T-cell (primary cell): ENCODE results near the gene NXPE1. TPM values are rescaled to one million over a fixed set of nuclear protein-coding genes. Genes with fewer than 3 reads are reported as not detected.

Experiments used
- ATAC-seq, 4 experiments: fragments of 200-7000 bp in 3 of 4; fragments of 150-1000 bp in 1 of 4; cut with Tn5 transposase; replicated peaks in 1 of 4; 1 replicate in 3 of 4; 2 replicates in 1 of 4; pipeline ENCODE4 v1.10.0; 2021; ENCODE audit warnings: moderate library complexity in 3 of 4, mild to moderate bottlenecking in 2 of 4, moderate number of reproducible peaks in 1 of 4
- CTCF ChIA-PET, 2 donors: fragments of 300-600 bp; sonication (Branson Sonifier 250); formaldehyde crosslinking; loops; one replicate each; lab custom pipeline; 2022; ENCODE audit warnings: antibody characterized with exemption in 2 of 2; lab: Charles Lee
- POLR2A ChIA-PET, 2 donors: fragments of 300-600 bp; sonication (Branson Sonifier 250); formaldehyde crosslinking; loops; one replicate each; lab custom pipeline; 2022; ENCODE audit warnings: antibody characterized with exemption in 2 of 2; lab: Charles Lee
- DNase-seq, 35 experiments: peaks; one replicate each; pipeline versions ENCODE4 v3.0.0 to v3.0.0-alpha.2; 2013 to 2023
- H3K27ac ChIP-seq: one replicate; pipeline ENCODE4 v1.5.1; 2013; ENCODE audit warnings: low read length
- H3K27me3 ChIP-seq, 2 experiments: replicated peaks in 1 of 2; 1 replicate in 1 of 2; 2 replicates in 1 of 2; pipeline versions ENCODE4 v1.6.1 to v1.7.0; 2013; ENCODE audit warnings: low read length in 1 of 2, mixed read lengths in 1 of 2; ENCODE audit not compliant: control insufficient read depth in 2 of 2, insufficient read depth in 2 of 2; ENCODE audit errors: extremely low read depth in 1 of 2
- H3K36me3 ChIP-seq, 2 donors: 1 replicate in 1 of 2; 2 replicates in 1 of 2; pipeline versions ENCODE4 v1.6.1 to v1.7.0; 2013; ENCODE audit warnings: low read length in 1 of 2; ENCODE audit not compliant: control insufficient read depth in 2 of 2, insufficient read depth in 1 of 2; ENCODE audit errors: extremely low read depth in 1 of 2
- H3K4me1 ChIP-seq, 2 experiments: 1 replicate in 1 of 2; 2 replicates in 1 of 2; pipeline versions ENCODE4 v1.6.1 to v1.7.0; 2013; ENCODE audit warnings: low read length in 2 of 2, mixed read lengths in 1 of 2; ENCODE audit not compliant: insufficient read depth in 2 of 2, control insufficient read depth in 1 of 2; ENCODE audit errors: extremely low read depth in 1 of 2
- H3K4me3 ChIP-seq, 2 donors: 1 replicate in 1 of 2; 2 replicates in 1 of 2; pipeline versions ENCODE4 v1.5.1 to v1.7.0; 2013; ENCODE audit warnings: mild to moderate bottlenecking in 2 of 2, low read length in 1 of 2, moderate library complexity in 1 of 2; ENCODE audit not compliant: control insufficient read depth in 1 of 2; ENCODE audit errors: extremely low read depth in 1 of 2
- H3K9me3 ChIP-seq: 2 replicates; pipeline ENCODE4 v1.7.0; 2013
- H3K27ac Mint-ChIP-seq, 2 donors: one replicate each; pipeline ENCODE4 v1.8.0; 2020 to 2021; ENCODE audit warnings: mild to moderate bottlenecking in 2 of 2, mixed read lengths in 2 of 2
- H3K27me3 Mint-ChIP-seq, 2 donors: one replicate each; pipeline ENCODE4 v1.8.0; 2021 to 2022; ENCODE audit warnings: mixed read lengths in 2 of 2
- H3K36me3 Mint-ChIP-seq: one replicate; pipeline ENCODE4 v1.8.0; 2021; ENCODE audit warnings: mixed read lengths
- H3K4me1 Mint-ChIP-seq, 3 donors: one replicate each; pipeline ENCODE4 v1.8.0; 2020 to 2022; ENCODE audit warnings: mixed read lengths in 3 of 3, mild to moderate bottlenecking in 1 of 3
- H3K4me3 Mint-ChIP-seq, 3 donors: one replicate each; pipeline ENCODE4 v1.8.0; 2020 to 2022; ENCODE audit warnings: mild to moderate bottlenecking in 3 of 3, mixed read lengths in 3 of 3, moderate library complexity in 3 of 3
- H3K9me3 Mint-ChIP-seq, 3 donors: one replicate each; pipeline ENCODE4 v1.8.0; 2020 to 2022; ENCODE audit warnings: mixed read lengths in 3 of 3
- WGBS: methylation state at CpG from one replicate; pipeline ENCODE4 v1.1.5; 2013; ENCODE audit warnings: missing lambda C conversion rate; ENCODE audit not compliant: insufficient coverage; 5-methylcytosine and 5-hydroxymethylcytosine counted together
- total RNA-seq, 35 experiments: library from RNA in 6 of 35; stranded (reverse) in 6 of 35; fragments of 120-200 nt in 1 of 35; gene quantifications; one replicate each; pipeline versions ENCODE4 v1.2.1 to v1.2.4 and lab custom pipeline; 2013 to 2026

Gene NXPE1
- total RNA-seq, 5 donors from 2014 or later (not counting 1 experiment from before 2014, with no cell fraction given) = not detected

DNA sequence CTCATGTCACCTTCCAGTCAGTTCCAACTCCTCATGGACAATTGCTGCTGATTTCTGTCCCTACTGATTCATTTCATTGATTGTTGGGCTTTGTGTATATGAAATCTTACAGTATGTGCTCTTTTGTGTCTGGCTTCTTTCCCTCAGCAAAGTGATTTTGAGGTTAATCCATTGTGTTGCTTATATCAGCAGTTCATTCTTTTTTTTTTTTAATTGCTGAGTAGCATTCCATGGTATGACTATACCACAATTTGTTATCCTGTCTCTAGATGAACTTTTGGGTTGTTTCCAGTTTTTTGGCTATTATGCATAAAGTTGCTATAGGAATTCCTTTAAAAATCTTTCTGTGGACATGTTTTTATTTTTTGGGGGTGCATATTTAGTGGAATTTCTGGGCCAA, 59.9 kb downstream of the NXPE1 start:
- Histone ChIP-seq H3K27ac (no peak overlapping the region), H3K27me3 (peaks cover 0 to 8% of the 10 kb centered on the region in 2 experiments), H3K4me3 (no peak overlapping the region), H3K36me3 (no peaks in the 10 kb centered on the region), H3K4me1 (no peaks in the 10 kb centered on the region), H3K9me3 (no peaks in the 10 kb centered on the region)
- H3K27me3 Mint-ChIP-seq = peaks cover 7 to 14% of the 10 kb centered on the region in 2 donors
- no peaks in the 10 kb centered on the region for H3K4me1 Mint-ChIP-seq
- ChIA-PET CTCF (no interaction called here), POLR2A (no interaction called here)
- no peak overlapping the region for H3K27ac Mint-ChIP-seq
- peaks cover under 1 to 3% (median 2%) of the 10 kb centered on the region in 3 donors for H3K9me3 Mint-ChIP-seq
- no peaks in the 10 kb centered on the region for H3K36me3 Mint-ChIP-seq
- ATAC-seq (no peak), DNase-seq (no peak)
- no peak overlapping the region for H3K4me3 Mint-ChIP-seq

GRCh38 chr11:114496915-114497314, 62.8 kb downstream of the NXPE1 start:
- no peak overlapping the region for H3K27ac Mint-ChIP-seq
- WGBS = no CpG with 5 or more reads among the region's 3 CpGs
- no peak overlapping the region for H3K4me3 Mint-ChIP-seq
- peaks cover 0 to 3% (median 2%) of the 10 kb centered on the region in 3 donors for H3K9me3 Mint-ChIP-seq
- ATAC-seq (no peak), DNase-seq (no peak)
- no peak overlapping the region for H3K4me3 ChIP-seq
- no peak overlapping the region for H3K27ac ChIP-seq
- H3K27me3 Mint-ChIP-seq = peaks cover 2 to 4% of the 10 kb centered on the region in 2 donors
- no peaks in the 10 kb centered on the region for H3K4me1 ChIP-seq
- no peaks in the 10 kb centered on the region for H3K36me3 ChIP-seq
- ChIA-PET POLR2A (no interaction called here), CTCF (interaction anchor here in 1 of 2 donors (0.6 kb wide), 1 partner anchor 1901 kb away, joined by 3 read pairs; no protein-coding TSS in a partner anchor)
- H3K27me3 ChIP-seq = no peaks in the 10 kb centered on the region
- no peaks in the 10 kb centered on the region for H3K9me3 ChIP-seq
- no peaks in the 10 kb centered on the region for H3K4me1 Mint-ChIP-seq
- no peaks in the 10 kb centered on the region for H3K36me3 Mint-ChIP-seq

GRCh38 chr11:114483929-114484328, 75.8 kb downstream of the NXPE1 start:
- Mint-ChIP-seq H3K4me1 (no peaks in the 10 kb centered on the region), H3K4me3 (no peak overlapping the region), H3K27ac (no peak overlapping the region), H3K36me3 (peaks cover 9% of the 10 kb centered on the region), H3K27me3 (peaks cover 3 to 4% of the 10 kb centered on the region in 2 donors), H3K9me3 (peaks cover 0 to 4% (median 0%) of the 10 kb centered on the region in 3 donors)
- no peak for DNase-seq
- Histone ChIP-seq H3K36me3 (no peaks in the 10 kb centered on the region), H3K27me3 (no peaks in the 10 kb centered on the region), H3K4me3 (no peak overlapping the region), H3K9me3 (no peaks in the 10 kb centered on the region), H3K4me1 (no peaks in the 10 kb centered on the region), H3K27ac (no peak overlapping the region)
- POLR2A ChIA-PET = no interaction called here
- ATAC-seq = no peak
- CTCF ChIA-PET = no interaction called here
- WGBS = 83% methylated on average over 1 of the region's 2 CpGs

DNA sequence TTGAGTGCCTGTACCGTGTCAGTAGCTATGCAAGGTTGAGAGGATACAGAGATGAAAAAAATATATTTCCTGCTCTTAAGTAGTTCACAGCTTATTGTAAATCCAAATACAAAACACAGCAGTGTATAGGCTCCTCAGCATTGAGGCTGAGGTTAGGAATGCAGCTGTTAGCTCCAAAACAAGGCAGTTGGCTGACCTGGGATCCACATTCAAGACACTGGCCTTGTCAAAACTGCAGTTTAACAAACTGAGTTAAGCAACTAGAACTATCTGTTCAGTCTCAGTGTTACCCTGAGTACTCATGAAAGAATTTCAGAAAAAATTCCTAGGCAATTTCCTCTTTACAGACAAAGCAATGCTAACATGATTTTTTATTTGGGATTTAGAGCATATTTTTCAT, 77.6 kb downstream of the NXPE1 start:
- no peak for ATAC-seq
- Mint-ChIP-seq H3K36me3 (no peaks in the 10 kb centered on the region), H3K9me3 (no peaks in the 10 kb centered on the region), H3K4me1 (no peaks in the 10 kb centered on the region), H3K4me3 (no peak overlapping the region), H3K27ac (no peak overlapping the region), H3K27me3 (peaks cover 3 to 4% of the 10 kb centered on the region in 2 donors)
- Histone ChIP-seq H3K27ac (no peak overlapping the region), H3K27me3 (no peaks in the 10 kb centered on the region), H3K36me3 (no peaks in the 10 kb centered on the region), H3K4me3 (no peak overlapping the region), H3K9me3 (no peaks in the 10 kb centered on the region), H3K4me1 (no peaks in the 10 kb centered on the region)
- POLR2A ChIA-PET = no interaction called here
- no CpG with 5 or more reads among the region's 1 CpG for WGBS
- no peak for DNase-seq
- CTCF ChIA-PET = no interaction called here

GRCh38 chr11:114479331-114479730, 80.3 kb downstream of the NXPE1 start:
- Histone ChIP-seq H3K4me1 (no peaks in the 10 kb centered on the region), H3K27me3 (no peaks in the 10 kb centered on the region), H3K36me3 (no peaks in the 10 kb centered on the region), H3K9me3 (no peaks in the 10 kb centered on the region), H3K27ac (no peak overlapping the region), H3K4me3 (no peak overlapping the region)
- WGBS = 79% methylated on average over 1 of the region's 1 CpG
- ATAC-seq (no peak), DNase-seq (no peak)
- H3K9me3 Mint-ChIP-seq = no peaks in the 10 kb centered on the region
- H3K27me3 Mint-ChIP-seq = peaks cover 0 to 10% of the 10 kb centered on the region in 2 donors
- no peak overlapping the region for H3K4me3 Mint-ChIP-seq
- CTCF ChIA-PET = no interaction called here
- H3K27ac Mint-ChIP-seq = no peak overlapping the region
- H3K4me1 Mint-ChIP-seq = no peaks in the 10 kb centered on the region
- H3K36me3 Mint-ChIP-seq = peaks cover 3% of the 10 kb centered on the region
- POLR2A ChIA-PET = no interaction called here

DNA sequence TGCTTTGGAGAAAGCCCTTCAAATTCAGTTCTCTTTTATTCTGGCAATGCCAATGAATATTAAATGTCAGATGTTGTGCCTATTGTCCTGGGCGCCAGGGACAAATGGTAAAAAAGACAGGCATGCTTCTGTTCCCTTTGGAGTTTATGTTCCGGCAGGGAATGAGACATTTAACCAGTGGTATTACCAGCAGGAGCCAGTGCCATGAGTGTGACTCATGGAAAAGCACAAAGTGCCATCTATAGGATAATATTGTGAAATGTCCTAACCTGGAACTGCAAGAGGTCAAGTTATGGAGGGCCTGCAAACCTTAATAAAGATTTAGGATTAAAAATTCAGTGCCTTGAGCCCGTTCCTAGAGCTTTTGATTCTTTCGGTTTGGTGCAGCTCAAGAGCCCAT, 80.9 kb downstream of the NXPE1 start:
- no peaks in the 10 kb centered on the region for H3K9me3 ChIP-seq
- no peak overlapping the region for H3K27ac Mint-ChIP-seq
- DNase-seq = no peak
- H3K27me3 ChIP-seq = no peaks in the 10 kb centered on the region
- H3K36me3 ChIP-seq = no peaks in the 10 kb centered on the region
- no peaks in the 10 kb centered on the region for H3K4me1 ChIP-seq
- peaks cover 0 to 14% of the 10 kb centered on the region in 2 donors for H3K27me3 Mint-ChIP-seq
- ChIA-PET POLR2A (no interaction called here), CTCF (no interaction called here)
- H3K27ac ChIP-seq = no peak overlapping the region
- 91% methylated on average over 3 of the region's 4 CpGs for WGBS
- ATAC-seq = no peak
- no peak overlapping the region for H3K4me3 ChIP-seq
- H3K9me3 Mint-ChIP-seq = no peaks in the 10 kb centered on the region
- peaks cover 3% of the 10 kb centered on the region for H3K36me3 Mint-ChIP-seq
- H3K4me1 Mint-ChIP-seq = no peaks in the 10 kb centered on the region
- no peak overlapping the region for H3K4me3 Mint-ChIP-seq

DNA sequence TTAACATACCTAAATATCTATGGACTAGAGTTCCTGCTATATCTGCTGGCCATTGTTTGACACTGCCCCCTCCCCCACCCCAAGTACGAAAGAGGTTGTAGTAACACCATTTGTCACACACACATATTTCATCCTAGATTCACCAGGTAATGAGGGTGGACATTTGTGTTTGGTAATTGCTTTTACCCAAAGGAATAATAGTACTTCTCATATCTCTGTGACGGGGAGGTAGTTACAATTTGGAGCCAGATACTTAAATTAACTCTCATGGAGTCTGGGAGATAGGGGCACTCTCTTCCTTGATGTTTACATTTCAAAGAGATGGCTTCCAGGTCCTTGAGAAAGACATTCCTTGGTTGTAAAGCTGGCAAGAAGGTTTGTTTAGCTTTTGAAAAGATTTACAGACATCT, 81.7 kb downstream of the NXPE1 start:
- Histone ChIP-seq H3K4me1 (no peaks in the 10 kb centered on the region), H3K4me3 (no peak overlapping the region), H3K27me3 (no peaks in the 10 kb centered on the region), H3K9me3 (no peaks in the 10 kb centered on the region), H3K27ac (no peak overlapping the region), H3K36me3 (no peaks in the 10 kb centered on the region)
- Mint-ChIP-seq H3K4me1 (no peaks in the 10 kb centered on the region), H3K27ac (no peak overlapping the region), H3K9me3 (no peaks in the 10 kb centered on the region), H3K27me3 (peaks cover 0 to 16% of the 10 kb centered on the region in 2 donors), H3K36me3 (peaks cover 3% of the 10 kb centered on the region), H3K4me3 (no peak overlapping the region)
- WGBS = no CpG with 5 or more reads among the region's 2 CpGs
- no peak for DNase-seq
- ATAC-seq = no peak
- ChIA-PET POLR2A (no interaction called here), CTCF (no interaction called here)
